GM12891 (cell line): ENCODE data around the gene AP2A2.

Source experiments
- DNase-seq: peaks from one replicate; pipeline ENCODE4 v3.0.0; 2011; ENCODE audit warnings: low spot score; ENCODE audit not compliant: insufficient read length
- FAIRE-seq: peaks from 2 replicates; lab custom pipeline; 2011; peaks lifted over from hg19 to GRCh38; lab: Jason Lieb, UNC
- PAX5 ChIP-seq: IDR thresholded peaks from 2 replicates; pipeline ENCODE4 v1.6.1; 2011; ENCODE audit warnings: low read length, moderate library complexity, mild to moderate bottlenecking; ENCODE audit not compliant: insufficient read depth, severe bottlenecking
- POLR2A ChIP-seq: IDR thresholded peaks from 2 replicates; pipeline ENCODE4 v1.6.1; 2011; ENCODE audit warnings: low read depth, low read length, control low read depth
- POLR2AphosphoS5 ChIP-seq: IDR thresholded peaks from 2 replicates; pipeline ENCODE4 v1.6.1; 2011; ENCODE audit warnings: low read depth, low read length, control low read depth
- POU2F2 ChIP-seq: IDR thresholded peaks from 2 replicates; pipeline ENCODE4 v1.6.1; 2011; ENCODE audit warnings: low read depth, mild to moderate bottlenecking, control low read depth, low read length, moderate library complexity
- SPI1 ChIP-seq: IDR thresholded peaks from 2 replicates; pipeline ENCODE4 v1.6.1; 2011; ENCODE audit warnings: low read depth, low read length, control low read depth
- TAF1 ChIP-seq: IDR thresholded peaks from 2 replicates; pipeline ENCODE4 v1.6.1; 2011; ENCODE audit warnings: low read depth, low read length, control low read depth

The AP2A2 gene

GRCh38 chr11:1027483-1028290, 102.0 kb downstream of the AP2A2 start:
- FAIRE-seq (no peak), DNase-seq (no peak)
- TF ChIP-seq POLR2AphosphoS5 (no peak), PAX5 (no peak), SPI1 (no peak), POLR2A (no peak), TAF1 (no peak), POU2F2 (no peak)

GRCh38 chr11:1028291-1028540, 102.5 kb downstream of the AP2A2 start:
- TF ChIP-seq POLR2A (no peak), POU2F2 (no peak), POLR2AphosphoS5 (no peak), PAX5 (no peak), SPI1 (no peak), TAF1 (no peak)
- no peak for DNase-seq
- no peak for FAIRE-seq

GRCh38 chr11:1028616-1029015, 102.9 kb downstream of the AP2A2 start:
- DNase-seq (no peak), FAIRE-seq (no peak)
- no peak for TF ChIP-seq POLR2AphosphoS5
- no peak for TF ChIP-seq TAF1
- TF ChIP-seq POLR2A, result no peak
- TF ChIP-seq PAX5, result no peak
- TF ChIP-seq SPI1, result no peak
- no peak for TF ChIP-seq POU2F2

DNA sequence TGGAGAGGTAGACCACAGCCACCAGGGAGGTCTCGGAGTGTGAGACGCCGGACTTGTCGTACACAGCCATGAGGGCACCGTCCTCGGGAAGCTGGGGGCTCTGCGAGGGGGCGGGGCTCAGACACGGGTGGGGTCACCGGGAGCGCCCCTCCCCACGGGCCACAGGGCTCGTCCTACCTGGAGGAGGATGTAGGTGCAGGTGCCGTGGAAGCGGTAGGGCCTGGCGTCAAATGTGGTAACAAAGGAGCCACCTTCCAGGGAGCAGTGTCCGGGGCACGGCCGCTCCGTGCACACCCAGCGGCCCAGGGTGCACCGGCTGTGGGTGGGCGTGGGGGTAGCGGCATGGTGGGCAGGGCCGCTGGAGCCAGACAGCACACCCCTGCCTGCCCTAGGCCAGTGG, 103.4 kb downstream of the AP2A2 start:
- FAIRE-seq (no peak), DNase-seq (no peak)
- no peak for TF ChIP-seq POLR2A
- TF ChIP-seq PAX5, result no peak
- TF ChIP-seq POLR2AphosphoS5, result no peak
- TF ChIP-seq POU2F2, result no peak
- TF ChIP-seq TAF1, result no peak
- TF ChIP-seq SPI1, result no peak

DNA sequence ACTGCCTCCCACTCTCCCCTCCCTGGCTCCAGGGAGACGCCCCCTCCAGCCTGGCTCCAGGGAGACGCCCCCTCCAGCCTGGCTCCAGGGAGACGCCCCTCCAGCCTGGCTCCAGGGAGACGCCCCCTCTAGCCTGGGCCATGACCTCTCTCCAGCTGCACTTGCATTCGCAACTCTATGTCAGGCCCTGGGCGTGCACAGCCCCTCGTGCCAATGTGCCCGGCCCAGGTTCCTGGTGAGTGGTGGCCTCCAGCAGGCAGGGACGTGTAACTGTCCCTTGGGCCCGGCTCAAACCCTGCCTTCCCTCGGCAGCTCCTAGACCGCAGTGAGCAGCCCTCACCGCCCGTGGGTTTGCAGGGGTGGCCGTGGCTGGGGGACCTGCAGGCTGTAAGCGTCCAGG, 104.0 kb downstream of the AP2A2 start:
- TF ChIP-seq POU2F2 (no peak), TAF1 (no peak), POLR2AphosphoS5 (no peak), SPI1 (no peak), PAX5 (no peak), POLR2A (no peak)
- DNase-seq, result no peak
- no peak for FAIRE-seq

- no peak for DNase-seq
- no peak for FAIRE-seq
- no peak for TF ChIP-seq POLR2AphosphoS5
- TF ChIP-seq POU2F2, result no peak
- TF ChIP-seq TAF1, result no peak
- TF ChIP-seq POLR2A, result no peak
Observed at GRCh38 chr11:1030086-1030485, 104.4 kb downstream of the AP2A2 start.

DNA sequence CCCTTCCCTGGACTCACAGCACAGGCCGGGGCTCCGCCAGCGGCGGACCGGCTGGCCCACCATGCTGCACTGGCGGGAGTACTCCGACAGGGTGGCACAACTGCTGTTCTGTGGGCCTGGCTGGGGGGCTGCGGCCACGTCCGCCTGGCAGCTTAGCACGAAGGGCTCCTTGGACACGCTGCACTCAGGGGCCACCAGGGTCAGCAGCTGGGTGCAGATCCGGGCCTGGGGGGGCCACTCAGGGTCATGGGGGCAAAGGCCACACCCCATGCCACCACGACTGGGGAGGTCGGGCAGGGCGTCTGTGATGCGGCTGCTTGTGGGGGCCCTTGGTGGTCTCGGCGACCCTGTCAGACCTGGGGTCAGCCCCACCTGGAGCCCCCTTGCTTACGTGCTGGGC, 104.9 kb downstream of the AP2A2 start:
- FAIRE-seq, result no peak
- DNase-seq, result no peak
- TF ChIP-seq TAF1 (no peak), PAX5 (no peak), POLR2A (no peak), POU2F2 (no peak), POLR2AphosphoS5 (no peak), SPI1 (no peak)

- no peak for FAIRE-seq
- TF ChIP-seq POLR2A (no peak), POU2F2 (no peak), PAX5 (no peak), SPI1 (no peak), POLR2AphosphoS5 (no peak), TAF1 (no peak)
Observed at GRCh38 chr11:1031121-1031899, 105.6 kb downstream of the AP2A2 start.

DNA sequence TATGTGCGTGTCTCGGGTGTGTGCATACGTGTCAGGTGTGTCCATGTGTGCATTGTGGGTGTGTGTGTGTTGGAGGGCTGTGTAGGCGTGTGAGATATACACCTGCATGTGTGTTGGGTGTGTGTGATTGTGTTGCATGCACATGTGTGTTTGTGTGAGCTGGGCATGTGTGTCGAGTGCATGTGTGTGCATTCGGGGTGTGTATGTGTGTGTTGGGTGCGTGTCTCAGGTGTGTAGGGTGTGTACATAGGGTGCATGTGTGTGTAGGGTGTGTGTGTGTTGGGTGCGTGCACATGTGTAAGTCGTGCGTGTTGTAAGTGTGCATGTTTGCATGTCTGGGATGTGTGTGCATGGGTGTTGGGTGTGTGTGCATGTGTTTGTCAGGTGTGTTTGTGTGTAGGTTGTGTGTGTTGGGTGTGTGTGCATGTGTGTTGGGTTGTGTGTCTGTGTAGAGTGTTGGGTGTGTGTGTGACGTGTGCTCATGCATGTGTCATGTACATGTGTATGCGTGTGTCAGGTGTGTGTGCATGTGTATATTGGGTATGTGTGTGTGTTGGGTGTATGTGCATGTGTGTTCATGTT, 106.7 kb downstream of the AP2A2 start:
- DNase-seq (no peak), FAIRE-seq (peak; percentile 71)
- no peak for TF ChIP-seq POU2F2
- no peak for TF ChIP-seq PAX5
- TF ChIP-seq SPI1, result no peak
- no peak for TF ChIP-seq TAF1
- no peak for TF ChIP-seq POLR2AphosphoS5
- no peak for TF ChIP-seq POLR2A

More at GRCh38 chr11:1031121-1031899, 105.6 kb downstream of the AP2A2 start:
- DNase-seq, result no peak

GRCh38 chr11:1033016-1033798, 107.5 kb downstream of the AP2A2 start:
- FAIRE-seq, result no peak
- TF ChIP-seq POLR2AphosphoS5 (no peak), TAF1 (no peak), POU2F2 (no peak), POLR2A (no peak), SPI1 (no peak), PAX5 (no peak)
- DNase-seq, result no peak
